GM18499 (cell line): Measurements from ENCODE around the gene PCNX3.
"Not testable (repeated sequence)": the region's sequence is repeated elsewhere in the genome, so short reads cannot be mapped to it uniquely, and the experiment has no call there.

Source experiments
- ATAC-seq: cut with Tn5 transposase; IDR thresholded peaks from one replicate; pipeline ENCODE4 v1.9.1; 2021; ENCODE audit warnings: moderate number of reproducible peaks; ENCODE audit not compliant: insufficient read depth, unreplicated experiment

PCNX3 gene

GRCh38 chr11:65651589-65652510, 36.3 kb downstream of the PCNX3 start:
- peak; percentile 10 for ATAC-seq

DNA sequence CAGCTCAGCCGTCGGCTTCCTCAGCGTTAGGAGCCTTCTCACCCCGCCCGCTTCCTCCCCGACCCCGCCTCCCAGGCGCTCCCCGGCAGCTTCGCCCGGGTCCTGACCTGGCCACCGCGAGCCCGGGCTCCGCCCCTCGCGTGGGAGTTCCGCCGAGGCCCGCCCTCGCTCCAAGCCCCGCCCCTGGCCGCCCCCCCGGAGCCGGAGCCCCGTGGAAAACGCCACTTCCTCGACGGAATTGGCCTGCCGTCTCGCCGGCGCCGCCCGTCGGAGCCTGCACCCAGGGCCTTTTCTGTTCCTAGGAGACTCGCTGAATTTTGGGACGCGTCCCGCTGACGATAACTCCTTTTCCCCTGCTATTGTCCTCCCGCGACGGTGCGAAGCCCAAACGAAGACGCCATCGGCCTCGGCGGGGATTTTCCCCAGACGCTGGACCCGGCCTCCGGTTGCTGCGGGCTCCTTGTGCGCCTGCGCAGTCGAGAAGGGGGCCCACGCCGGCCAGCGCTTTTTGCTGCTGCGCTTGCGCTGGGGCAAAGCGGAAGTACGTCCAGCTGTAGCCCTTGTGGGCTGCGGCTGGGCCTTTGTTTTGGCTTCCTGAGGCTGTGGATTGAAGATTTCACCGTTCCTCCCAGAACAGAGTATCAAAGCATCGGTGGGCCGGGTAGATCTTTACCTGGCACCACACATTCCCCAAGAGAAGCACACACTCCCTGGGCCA, 37.1 kb downstream of the PCNX3 start:
- peak; percentile 51 for ATAC-seq

GRCh38 chr11:65653229-65654225, 38.0 kb downstream of the PCNX3 start:
- ATAC-seq = no peak

DNA sequence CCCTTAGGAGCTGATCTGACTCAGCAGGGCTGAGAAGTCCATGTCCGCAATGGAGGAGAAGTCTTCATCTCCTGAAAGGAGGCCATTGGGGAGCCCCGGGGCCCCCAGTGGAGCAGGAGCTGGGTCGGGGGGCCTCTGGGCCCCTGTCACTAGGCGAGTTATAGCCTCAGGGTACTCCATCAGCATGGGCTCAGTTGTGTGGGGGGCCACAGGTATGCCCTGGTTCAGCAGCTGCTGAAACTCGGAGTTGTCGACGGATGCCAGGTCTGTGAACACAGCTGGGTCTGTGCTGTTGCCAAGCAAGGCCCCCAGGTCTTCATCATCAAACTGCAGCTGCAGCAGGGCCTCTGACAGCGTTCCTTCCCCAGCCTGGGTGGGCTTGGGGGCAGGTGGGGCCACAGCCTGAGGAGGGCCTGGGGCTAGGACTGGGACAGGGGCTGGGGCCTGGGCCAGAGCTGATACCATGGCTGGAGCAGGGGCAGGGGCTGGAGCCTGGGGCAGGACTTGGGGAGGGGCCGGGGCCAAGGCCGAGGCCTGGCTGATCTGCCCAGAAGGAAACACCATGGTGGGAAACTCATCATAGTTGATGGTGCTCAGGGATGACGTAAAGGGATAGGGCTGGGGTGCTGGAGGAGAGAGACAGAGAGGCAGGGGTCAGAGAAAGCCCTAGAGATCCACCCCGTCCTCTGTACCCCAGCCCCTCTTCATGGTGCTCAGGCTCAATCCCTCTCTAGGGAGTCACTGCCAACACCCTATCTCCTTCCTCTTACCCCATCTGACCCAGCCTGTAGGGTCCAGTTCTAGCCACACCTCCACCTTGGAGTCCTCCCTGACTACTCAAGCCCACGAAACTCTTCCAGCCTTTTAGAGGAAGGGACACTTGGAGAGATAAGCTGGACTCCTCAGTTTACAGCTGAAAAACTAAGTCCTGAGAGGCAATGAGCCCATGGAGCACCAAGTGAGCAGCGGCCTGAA, 39.1 kb downstream of the PCNX3 start:
- ATAC-seq = no peak

- ATAC-seq = no peak
Measured at GRCh38 chr11:65655570-65656332, 40.2 kb downstream of the PCNX3 start.

GRCh38 chr11:65657426-65657825, 41.9 kb downstream of the PCNX3 start:
- ATAC-seq = no peak

- no peak for ATAC-seq
Measured at GRCh38 chr11:65658174-65659021, 42.8 kb downstream of the PCNX3 start.

- no peak for ATAC-seq
Measured at GRCh38 chr11:65660038-65660437, 44.5 kb downstream of the PCNX3 start.

- ATAC-seq = not testable (repeated sequence)
Measured at GRCh38 chr11:65660908-65661307, 45.3 kb downstream of the PCNX3 start.

DNA sequence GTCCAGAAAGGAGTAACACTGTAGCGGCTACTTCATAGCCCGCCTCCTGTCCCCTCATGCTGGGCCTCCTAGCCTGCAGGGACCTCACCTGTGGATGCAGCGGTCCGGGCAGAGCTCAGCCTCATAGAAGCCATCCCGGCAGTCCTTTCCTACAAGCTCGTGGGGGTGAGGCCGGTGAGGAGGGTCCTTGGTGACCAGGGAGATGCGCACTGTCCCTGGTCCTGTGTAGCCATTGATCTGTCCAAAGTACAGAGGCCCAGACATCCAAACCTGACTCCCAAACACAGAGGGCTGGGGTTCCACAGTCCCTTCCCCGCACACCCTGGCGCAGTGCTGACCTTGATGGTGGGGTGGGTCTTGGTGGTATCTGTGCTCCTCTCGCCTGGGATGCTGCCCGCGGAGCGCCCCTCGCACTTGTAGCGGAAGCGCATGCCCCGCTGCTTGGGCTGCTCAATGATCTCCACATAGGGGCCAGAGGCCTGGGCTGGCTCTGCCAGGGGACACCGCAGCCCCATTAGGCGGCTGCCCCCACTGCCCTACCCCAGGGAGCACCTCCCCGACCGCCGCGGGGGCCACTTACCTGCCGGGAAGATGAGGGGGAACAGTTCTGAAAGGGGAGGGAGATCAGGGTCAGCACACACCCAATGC, 46.1 kb downstream of the PCNX3 start:
- ATAC-seq = no peak

GRCh38 chr11:65662247-65662798, 46.7 kb downstream of the PCNX3 start:
- no peak for ATAC-seq

- peak; percentile 74 for ATAC-seq
Measured at GRCh38 chr11:65662799-65663638, 47.4 kb downstream of the PCNX3 start, which contains the start of gene RELA. Gene RELA (minus strand): TSS chr11:65662916. CDS start chr11:65662832, 84 bp downstream.

DNA sequence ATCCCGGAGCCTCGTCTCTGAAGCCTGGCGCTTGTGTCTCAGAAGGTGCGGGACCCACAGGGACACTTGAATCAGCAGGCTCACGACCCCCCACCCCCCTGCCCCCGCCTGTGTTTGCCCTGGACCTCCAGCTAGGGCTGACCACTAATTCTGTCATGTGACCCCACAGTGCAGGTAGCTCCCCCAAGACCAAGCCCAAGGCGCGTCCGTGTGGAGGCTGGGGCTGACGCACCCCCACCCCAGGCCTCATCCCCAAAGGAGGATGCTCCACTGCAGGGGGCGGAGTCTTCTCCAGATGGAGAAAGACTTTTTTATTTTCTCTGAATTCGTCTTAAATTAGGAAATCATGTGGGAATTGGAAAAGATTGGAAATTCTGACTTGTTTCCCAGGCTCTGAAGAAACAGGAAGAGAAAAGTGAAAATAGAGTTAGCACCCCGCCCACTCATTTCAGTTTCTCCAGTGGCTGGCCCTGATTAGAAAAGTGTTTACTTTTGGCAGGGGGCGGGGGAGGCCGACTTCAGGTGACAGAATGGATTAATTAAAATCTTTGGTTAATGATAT, 48.1 kb downstream of the PCNX3 start:
- no peak for ATAC-seq

DNA sequence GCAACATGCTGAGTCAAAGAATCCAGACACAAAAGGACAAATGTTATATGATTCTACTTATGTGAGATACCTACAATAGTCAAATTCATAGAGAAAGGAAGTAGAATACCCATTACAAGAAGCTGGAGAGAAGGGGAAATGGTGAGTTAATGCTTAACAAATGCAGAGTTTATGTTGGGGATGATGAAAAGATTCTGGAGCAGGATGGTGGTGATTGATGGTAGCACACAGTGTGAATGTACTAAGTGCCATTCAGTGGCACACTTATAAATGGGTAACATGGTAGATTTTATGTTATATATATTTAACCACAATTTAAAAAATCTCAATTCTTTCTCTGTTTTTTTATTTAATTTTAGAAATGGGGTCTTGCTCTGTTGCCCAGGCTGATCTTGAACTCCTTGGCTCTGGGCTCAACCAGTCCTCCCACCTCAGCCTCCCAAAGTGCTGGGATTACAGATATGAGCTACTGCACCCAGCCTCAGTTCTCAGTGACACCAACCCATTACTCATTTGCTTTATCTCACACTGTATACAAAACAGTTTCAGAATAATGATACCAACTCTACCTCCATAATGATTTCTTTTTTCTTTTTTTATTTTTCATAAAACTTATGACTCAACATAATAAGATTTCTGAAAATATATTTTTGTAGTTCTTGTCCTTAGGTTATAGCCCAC, 56.7 kb downstream of the PCNX3 start:
- no peak for ATAC-seq

DNA sequence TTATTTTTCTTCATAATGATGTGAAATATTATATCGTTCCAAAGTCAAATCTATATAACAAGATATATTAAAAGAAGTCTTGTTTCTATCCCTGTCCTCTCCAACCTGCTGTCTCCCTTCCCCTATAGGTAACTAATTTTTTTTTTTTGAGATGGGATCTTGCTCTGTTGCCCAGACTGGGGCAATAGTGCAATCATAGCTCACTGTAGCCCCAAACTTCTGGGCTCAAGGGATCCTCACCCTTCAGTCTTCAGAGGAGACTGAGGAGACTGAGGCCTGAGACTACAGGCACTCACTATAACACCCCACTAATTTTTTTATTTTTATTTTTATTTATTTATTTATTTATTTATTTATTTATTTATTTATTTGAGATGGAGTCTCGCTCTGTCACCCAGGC, 57.4 kb downstream of the PCNX3 start:
- ATAC-seq = no peak
